Astrocyte of the spinal cord (primary cell): Measurements from ENCODE around the gene NANS.
"Not testable (repeated sequence)": the region's sequence is repeated elsewhere in the genome, so short reads cannot be mapped to it uniquely, and the experiment has no call there.

ENCODE experiments used
- DNase-seq: peaks from one replicate; pipeline ENCODE4 v3.0.0; 2011; ENCODE audit warnings: low read depth, low spot score
- H3K4me3 ChIP-seq: 2 replicates; pipeline ENCODE4 v1.5.1; 2011; ENCODE audit warnings: low read depth, mild to moderate bottlenecking, low read length, moderate library complexity
- CTCF ChIP-seq: IDR thresholded peaks from 2 replicates; pipeline ENCODE4 v1.5.1; 2012; ENCODE audit warnings: low read depth, mild to moderate bottlenecking, low read length, inconsistent platforms
- in situ Hi-C: cut with HindIII; loops from 2 replicates; pipeline ENCODE4 v1.10.0; 2017; ENCODE audit warnings: low sequenced_read_pairs

NANS gene

GRCh38 chr9:98104445-98104881 is 47.9 kb downstream of the NANS start:
- H3K4me3 ChIP-seq: no peak overlapping the region
- TF ChIP-seq CTCF: no peak
- no peak for DNase-seq
- in situ Hi-C loops: no loop called here

- in situ Hi-C loops: no loop called here
- TF ChIP-seq CTCF: no peak
- no peak overlapping the region for H3K4me3 ChIP-seq
- no peak for DNase-seq
Observed at GRCh38 chr9:98105006-98105405, 48.5 kb downstream of the NANS start.

GRCh38 chr9:98107926-98108325 is 51.4 kb downstream of the NANS start:
- H3K4me3 ChIP-seq: no peak overlapping the region
- in situ Hi-C loops: no loop called here
- DNase-seq: no peak
- no peak for TF ChIP-seq CTCF

GRCh38 chr9:98108531-98109031 is 52.0 kb downstream of the NANS start:
- DNase-seq: no peak
- no peak overlapping the region for H3K4me3 ChIP-seq
- in situ Hi-C loops: no loop called here

GRCh38 chr9:98109052-98109451 is 52.5 kb downstream of the NANS start:
- no peak for TF ChIP-seq CTCF
- in situ Hi-C loops: no loop called here
- H3K4me3 ChIP-seq: no peak overlapping the region
- no peak for DNase-seq

More at GRCh38 chr9:98108531-98109031, 52.0 kb downstream of the NANS start:
- TF ChIP-seq CTCF: no peak

- H3K4me3 ChIP-seq, DNase-seq, in situ Hi-C loops: not testable (repeated sequence)
Observed at GRCh38 chr9:98117097-98117496, 60.6 kb downstream of the NANS start.

GRCh38 chr9:98117984-98118639 is 61.6 kb downstream of the NANS start:
- H3K4me3 ChIP-seq: peak overlapping the region; percentile 56
- in situ Hi-C loops: no loop called here
- TF ChIP-seq CTCF: peak; percentile 11
- no peak for DNase-seq
